HEK293 (cell line): ENCODE measurements around the gene LZTFL1.

Source experiments
- CTCF ChIA-PET: fragments of 350-600 bp; formaldehyde crosslinking; extraction: SDS; loops from one replicate; lab custom pipeline; 2021; ENCODE audit warnings: antibody characterized with exemption; lab: Yijun Ruan, JAX
- POLR2A ChIA-PET: fragments of 300-600 bp; formaldehyde crosslinking; extraction: SDS; loops from one replicate; lab custom pipeline; 2020; ENCODE audit warnings: antibody characterized with exemption, inconsistent platforms; lab: Yijun Ruan, JAX
- H3K27ac ChIP-seq: fragments of 200-500 bp; sonication (Bioruptor generic); 2 replicates; pipeline ENCODE4 v1.5.1; 2014; ENCODE audit warnings: low read depth, low read length, control low read depth, inconsistent platforms; ENCODE audit errors: extremely low read depth
- H3K36me3 ChIP-seq, 2 experiments: fragments of 200-500 bp in 1 of 2; sonication (Bioruptor generic) in 1 of 2; 1 replicate in 1 of 2; 2 replicates in 1 of 2; pipeline ENCODE4 v1.5.1; 2014 to 2017; ENCODE audit warnings: inconsistent platforms in 2 of 2, low read length in 2 of 2; ENCODE audit not compliant: control insufficient read depth in 2 of 2, insufficient read depth in 1 of 2
- H3K4me1 ChIP-seq: fragments of 200-500 bp; sonication (Bioruptor generic); 2 replicates; pipeline ENCODE4 v1.5.1; 2014; ENCODE audit warnings: mild to moderate bottlenecking, low read length, inconsistent platforms; ENCODE audit not compliant: control insufficient read depth, insufficient read depth
- H3K4me3 ChIP-seq: 2 replicates; pipeline ENCODE4 v1.5.1; 2011; ENCODE audit warnings: low read depth, mild to moderate bottlenecking, control low read depth, low read length, moderate library complexity
- H3K9me3 ChIP-seq: fragments of 200-500 bp; sonication (Bioruptor generic); 2 replicates; pipeline ENCODE4 v1.5.1; 2014; ENCODE audit warnings: low read depth, low read length, inconsistent platforms; ENCODE audit not compliant: control insufficient read depth, insufficient read depth
- AEBP2 ChIP-seq: fragments of 450-650 bp; formaldehyde crosslinking; IDR thresholded peaks from 2 replicates; pipeline ENCODE4 v1.5.1; 2016; ENCODE audit warnings: missing biosample characterization, missing genetic modification characterization, borderline replicate concordance
- BCL6B ChIP-seq: fragments of 450-650 bp; formaldehyde crosslinking; IDR thresholded peaks from 2 replicates; pipeline ENCODE4 v1.5.1; 2017; ENCODE audit warnings: missing biosample characterization, missing genetic modification characterization
- HIC1 ChIP-seq: fragments of 450-650 bp; formaldehyde crosslinking; IDR thresholded peaks from 2 replicates; pipeline ENCODE4 v1.5.1; 2016; ENCODE audit warnings: missing biosample characterization, missing genetic modification characterization
- HOXC10 ChIP-seq: sonication (generic); formaldehyde crosslinking; IDR thresholded peaks from 2 replicates; pipeline ENCODE4 v1.8.1; 2023; ENCODE audit warnings: mild to moderate bottlenecking, missing genetic modification reagents
- KLF10 ChIP-seq: fragments of 450-650 bp; IDR thresholded peaks from 2 replicates; pipeline ENCODE4 v1.5.1; 2018; ENCODE audit warnings: missing biosample characterization, mild to moderate bottlenecking, missing genetic modification characterization
- KLF7 ChIP-seq: fragments of 450-650 bp; formaldehyde crosslinking; IDR thresholded peaks from 2 replicates; pipeline ENCODE4 v1.5.1; 2016; ENCODE audit warnings: missing biosample characterization, missing genetic modification characterization, borderline replicate concordance
- ZBTB26 ChIP-seq: fragments of 450-650 bp; formaldehyde crosslinking; optimal IDR thresholded peaks from 2 replicates; pipeline ENCODE3; 2016; ENCODE audit warnings: missing biosample characterization, mild to moderate bottlenecking, missing genetic modification characterization
- ZNF155 ChIP-seq: fragments of 450-650 bp; formaldehyde crosslinking; IDR thresholded peaks from 2 replicates; pipeline ENCODE4 v1.5.1; 2016; ENCODE audit warnings: missing biosample characterization, missing genetic modification characterization
- ZNF175 ChIP-seq: fragments of 450-650 bp; formaldehyde crosslinking; IDR thresholded peaks from 2 replicates; pipeline ENCODE4 v1.5.1; 2016; ENCODE audit warnings: missing biosample characterization, missing genetic modification characterization
- ZNF18 ChIP-seq: fragments of 450-650 bp; formaldehyde crosslinking; IDR thresholded peaks from 2 replicates; pipeline ENCODE4 v1.5.1; 2016; ENCODE audit warnings: missing biosample characterization, missing genetic modification characterization
- ZNF2 ChIP-seq: fragments of 450-650 bp; formaldehyde crosslinking; IDR thresholded peaks from 2 replicates; pipeline ENCODE4 v1.5.1; 2016; ENCODE audit warnings: missing biosample characterization, missing genetic modification characterization
- ZNF324 ChIP-seq: fragments of 450-650 bp; formaldehyde crosslinking; IDR thresholded peaks from 2 replicates; pipeline ENCODE4 v1.5.1; 2016; ENCODE audit warnings: missing biosample characterization, missing genetic modification characterization
- ZNF350 ChIP-seq: fragments of 450-650 bp; formaldehyde crosslinking; IDR thresholded peaks from 2 replicates; pipeline ENCODE4 v1.5.0; 2017; ENCODE audit warnings: missing biosample characterization, mild to moderate bottlenecking, missing genetic modification characterization
- ZNF510 ChIP-seq: fragments of 450-650 bp; formaldehyde crosslinking; IDR thresholded peaks from 2 replicates; pipeline ENCODE4 v1.5.1; 2018; ENCODE audit warnings: mild to moderate bottlenecking, missing genetic modification characterization, missing biosample characterization; ENCODE audit not compliant: insufficient replicate concordance
- ZNF580 ChIP-seq: fragments of 450-650 bp; formaldehyde crosslinking; IDR thresholded peaks from 2 replicates; pipeline ENCODE4 v1.5.1; 2016; ENCODE audit warnings: missing biosample characterization, missing genetic modification characterization
- ZNF624 ChIP-seq: fragments of 450-650 bp; formaldehyde crosslinking; IDR thresholded peaks from 2 replicates; pipeline ENCODE4 v1.5.1; 2017; ENCODE audit warnings: missing biosample characterization, missing genetic modification characterization
- ZNF677 ChIP-seq: fragments of 450-650 bp; IDR thresholded peaks from 2 replicates; pipeline ENCODE4 v1.5.0; 2018; ENCODE audit warnings: missing biosample characterization, mild to moderate bottlenecking, missing genetic modification characterization, moderate library complexity
- ZNF791 ChIP-seq: fragments of 450-650 bp; formaldehyde crosslinking; IDR thresholded peaks from 2 replicates; pipeline ENCODE4 v1.5.1; 2016; ENCODE audit warnings: missing biosample characterization, missing genetic modification characterization
- ZSCAN16 ChIP-seq: fragments of 450-650 bp; formaldehyde crosslinking; IDR thresholded peaks from 2 replicates; pipeline ENCODE4 v1.5.1; 2016; ENCODE audit warnings: missing biosample characterization, missing genetic modification characterization
- TF ChIP-seq, protein P1 (sequence below): fragments of 450-650 bp; formaldehyde crosslinking; IDR thresholded peaks from 2 replicates; pipeline ENCODE4 v1.5.1; 2017; ENCODE audit warnings: missing biosample characterization, missing genetic modification characterization
- TF ChIP-seq, protein P2 (sequence below): fragments of 450-650 bp; formaldehyde crosslinking; IDR thresholded peaks from 2 replicates; pipeline ENCODE4 v1.5.1; 2017; ENCODE audit warnings: missing biosample characterization, missing genetic modification characterization
- TF ChIP-seq, protein P3 (sequence below): fragments of 450-650 bp; formaldehyde crosslinking; IDR thresholded peaks from 2 replicates; pipeline ENCODE4 v1.5.1; 2016; ENCODE audit warnings: missing biosample characterization, missing genetic modification characterization

LZTFL1 gene

GRCh38 chr3:45778761-45779201 is 63.1 kb downstream of the LZTFL1 start (continued):
- TF ChIP-seq AEBP2 (tag by site-specific recombination) (no peak), HOXC10 (CRISPR knock-in tag) (no peak), ZNF510 (tag by site-specific recombination) (no peak), ZNF677 (no peak), ZNF175 (tag by site-specific recombination) (no peak), ZNF18 (tag by site-specific recombination) (no peak), ZNF580 (no peak), ZBTB26 (tag by site-specific recombination) (no peak), ZNF624 (tag by site-specific recombination) (no peak), ZNF2 (tag by site-specific recombination) (no peak)
- TF ChIP-seq, protein P1, sequence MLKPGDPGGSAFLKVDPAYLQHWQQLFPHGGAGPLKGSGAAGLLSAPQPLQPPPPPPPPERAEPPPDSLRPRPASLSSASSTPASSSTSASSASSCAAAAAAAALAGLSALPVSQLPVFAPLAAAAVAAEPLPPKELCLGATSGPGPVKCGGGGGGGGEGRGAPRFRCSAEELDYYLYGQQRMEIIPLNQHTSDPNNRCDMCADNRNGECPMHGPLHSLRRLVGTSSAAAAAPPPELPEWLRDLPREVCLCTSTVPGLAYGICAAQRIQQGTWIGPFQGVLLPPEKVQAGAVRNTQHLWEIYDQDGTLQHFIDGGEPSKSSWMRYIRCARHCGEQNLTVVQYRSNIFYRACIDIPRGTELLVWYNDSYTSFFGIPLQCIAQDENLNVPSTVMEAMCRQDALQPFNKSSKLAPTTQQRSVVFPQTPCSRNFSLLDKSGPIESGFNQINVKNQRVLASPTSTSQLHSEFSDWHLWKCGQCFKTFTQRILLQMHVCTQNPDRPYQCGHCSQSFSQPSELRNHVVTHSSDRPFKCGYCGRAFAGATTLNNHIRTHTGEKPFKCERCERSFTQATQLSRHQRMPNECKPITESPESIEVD (tag by site-specific recombination) = no peak
- TF ChIP-seq, protein P2, sequence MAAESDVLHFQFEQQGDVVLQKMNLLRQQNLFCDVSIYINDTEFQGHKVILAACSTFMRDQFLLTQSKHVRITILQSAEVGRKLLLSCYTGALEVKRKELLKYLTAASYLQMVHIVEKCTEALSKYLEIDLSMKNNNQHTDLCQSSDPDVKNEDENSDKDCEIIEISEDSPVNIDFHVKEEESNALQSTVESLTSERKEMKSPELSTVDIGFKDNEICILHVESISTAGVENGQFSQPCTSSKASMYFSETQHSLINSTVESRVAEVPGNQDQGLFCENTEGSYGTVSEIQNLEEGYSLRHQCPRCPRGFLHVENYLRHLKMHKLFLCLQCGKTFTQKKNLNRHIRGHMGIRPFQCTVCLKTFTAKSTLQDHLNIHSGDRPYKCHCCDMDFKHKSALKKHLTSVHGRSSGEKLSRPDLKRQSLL (tag by site-specific recombination) = no peak

DNA sequence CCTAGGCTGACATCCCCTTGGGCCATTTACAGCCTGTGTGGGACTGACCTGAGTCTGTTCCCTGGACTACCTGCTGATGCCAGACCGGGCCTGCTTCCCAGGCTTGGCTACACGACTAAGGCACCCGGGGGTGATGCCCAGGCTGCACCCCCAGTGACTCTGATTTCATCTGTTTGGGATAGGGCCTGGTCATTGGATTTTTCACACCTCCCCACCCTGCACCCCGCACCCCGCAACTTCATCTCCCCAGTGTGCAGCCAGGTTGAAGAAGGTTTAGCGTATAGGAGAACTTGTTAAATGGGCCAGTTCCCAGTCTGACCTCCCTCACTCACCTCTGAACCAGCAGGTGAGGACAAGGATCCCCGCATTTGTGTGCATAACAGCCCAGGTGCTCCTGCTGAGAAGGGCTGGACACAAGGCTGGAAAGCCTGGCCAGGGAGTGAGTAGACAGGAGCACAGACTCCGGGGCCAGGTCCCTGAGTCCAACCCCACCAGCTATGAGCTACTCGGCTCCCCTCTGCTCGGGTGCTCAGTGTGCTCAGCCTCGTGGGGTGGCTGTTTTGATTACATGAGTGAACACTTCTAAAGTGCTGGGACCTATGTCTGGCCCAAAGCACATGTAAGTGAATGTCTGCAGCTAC is 64.1 kb downstream of the LZTFL1 start:
- Histone ChIP-seq H3K9me3 (no peaks in the 10 kb centered on the region), H3K27ac (no peak overlapping the region), H3K4me1 (no peaks in the 10 kb centered on the region), H3K4me3 (no peak overlapping the region), H3K36me3 (no peaks in the 10 kb centered on the region)
- POLR2A ChIA-PET = no interaction called here
- TF ChIP-seq ZNF350 (tag by site-specific recombination) = no peak
- no peak for TF ChIP-seq BCL6B (tag by site-specific recombination)
- no peak for TF ChIP-seq KLF7 (tag by site-specific recombination)
- TF ChIP-seq ZNF155 (tag by site-specific recombination) = no peak
- TF ChIP-seq, protein P3, sequence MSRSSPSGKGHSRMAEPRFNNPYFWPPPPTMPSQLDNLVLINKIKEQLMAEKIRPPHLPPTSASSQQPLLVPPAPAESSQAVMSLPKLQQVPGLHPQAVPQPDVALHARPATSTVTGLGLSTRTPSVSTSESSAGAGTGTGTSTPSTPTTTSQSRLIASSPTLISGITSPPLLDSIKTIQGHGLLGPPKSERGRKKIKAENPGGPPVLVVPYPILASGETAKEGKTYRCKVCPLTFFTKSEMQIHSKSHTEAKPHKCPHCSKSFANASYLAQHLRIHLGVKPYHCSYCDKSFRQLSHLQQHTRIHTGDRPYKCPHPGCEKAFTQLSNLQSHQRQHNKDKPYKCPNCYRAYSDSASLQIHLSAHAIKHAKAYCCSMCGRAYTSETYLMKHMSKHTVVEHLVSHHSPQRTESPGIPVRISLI (tag by site-specific recombination) = no peak
- no peak for TF ChIP-seq ZNF791 (tag by site-specific recombination)
- no peak for TF ChIP-seq KLF10
- TF ChIP-seq ZNF2 (tag by site-specific recombination) = no peak
- no peak for TF ChIP-seq ZNF510 (tag by site-specific recombination)
- TF ChIP-seq HIC1 (tag by site-specific recombination) = no peak
- TF ChIP-seq ZNF324 (tag by site-specific recombination) = no peak
- TF ChIP-seq ZSCAN16 = no peak
- CTCF ChIA-PET = interaction anchor here (0.6 to 0.9 kb wide), 3 partner anchors 18 to 749 kb away, joined by 3 read pairs; no protein-coding TSS in a partner anchor
